IMR-90 (cell line): Measurements from ENCODE around the gene KLK13. TPM values are rescaled to one million over a fixed set of nuclear protein-coding genes. Genes with fewer than 3 reads are reported as not detected.

Source experiments
- ATAC-seq: fragments of 200-7000 bp; cut with Tn5 transposase; 2 replicates; pipeline ENCODE4 v1.9.1; 2020; ENCODE audit warnings: low read depth, mild to moderate bottlenecking, moderate library complexity
- BruUV-seq: library from RNA; stranded (reverse); fragments of 400-500 nt; replicated peaks from 2 replicates; lab custom pipeline; 2021; lab: Mats Ljungman, UMichigan
- CTCF ChIA-PET: fragments of 300-600 bp; formaldehyde crosslinking; extraction: SDS; loops from one replicate; lab custom pipeline; 2021; ENCODE audit warnings: antibody characterized with exemption; lab: Yijun Ruan, JAX
- POLR2A ChIA-PET: fragments of 300-600 bp; sonication (Branson Sonifier 250); formaldehyde crosslinking; loops from one replicate; lab custom pipeline; 2022; ENCODE audit warnings: antibody characterized with exemption; ENCODE audit not compliant: unreplicated experiment; lab: Charles Lee
- DNase-seq: peaks from one replicate; pipeline ENCODE4 v3.0.0; 2013
- H2AFZ ChIP-seq: replicated peaks from 2 replicates; pipeline ENCODE3; 2013; ENCODE audit warnings: low read length, mild to moderate bottlenecking; ENCODE audit not compliant: poor library complexity
- H2AK5ac ChIP-seq: 2 replicates; pipeline ENCODE4 v1.6.1; 2013; ENCODE audit warnings: low read depth, low read length, inconsistent platforms
- H2AK9ac ChIP-seq: replicated peaks from 2 replicates; pipeline ENCODE3; 2013; ENCODE audit warnings: mild to moderate bottlenecking, low read depth, low read length, moderate library complexity; ENCODE audit not compliant: poor library complexity
- H2BK120ac ChIP-seq: 2 replicates; pipeline ENCODE4 v1.6.1; 2013; ENCODE audit warnings: low read depth, low read length, inconsistent platforms
- H2BK15ac ChIP-seq: 3 replicates; pipeline ENCODE4 v1.6.1; 2013; ENCODE audit warnings: low read depth, low read length, inconsistent platforms
- H2BK20ac ChIP-seq: 2 replicates; pipeline ENCODE4 v1.6.1; 2013; ENCODE audit warnings: low read depth, mild to moderate bottlenecking, inconsistent platforms, low read length, moderate library complexity
- H2BK5ac ChIP-seq: 2 replicates; pipeline ENCODE4 v1.6.1; 2013; ENCODE audit warnings: mild to moderate bottlenecking, low read depth, low read length, inconsistent platforms; ENCODE audit not compliant: poor library complexity, severe bottlenecking
- H3K14ac ChIP-seq: replicated peaks from 2 replicates; pipeline ENCODE4 v1.6.1; 2013; ENCODE audit warnings: low read depth, low read length, inconsistent platforms
- H3K18ac ChIP-seq: 2 replicates; pipeline ENCODE4 v1.6.1; 2013; ENCODE audit warnings: low read depth, low read length, control low read depth
- H3K23ac ChIP-seq: 2 replicates; pipeline ENCODE4 v1.6.1; 2013; ENCODE audit warnings: low read depth, low read length, inconsistent platforms
- H3K27ac ChIP-seq: 2 replicates; pipeline ENCODE4 v1.5.1; 2013; ENCODE audit warnings: mild to moderate bottlenecking, control low read depth, low read length; ENCODE audit not compliant: insufficient read depth
- H3K27me3 ChIP-seq: 2 replicates; pipeline ENCODE4 v1.6.1; 2013; ENCODE audit warnings: low read length; ENCODE audit not compliant: control insufficient read depth, insufficient read depth
- H3K36me3 ChIP-seq: 2 replicates; pipeline ENCODE4 v1.6.1; 2013; ENCODE audit warnings: low read length, mixed read lengths; ENCODE audit not compliant: control insufficient read depth, insufficient read depth
- H3K4ac ChIP-seq: 2 replicates; pipeline ENCODE4 v1.6.1; 2013; ENCODE audit warnings: low read depth, low read length, inconsistent platforms
- H3K4me1 ChIP-seq: 2 replicates; pipeline ENCODE4 v1.6.1; 2013; ENCODE audit warnings: low read length, mixed read lengths; ENCODE audit not compliant: control insufficient read depth, insufficient read depth
- H3K4me2 ChIP-seq: 2 replicates; pipeline ENCODE4 v1.6.1; 2013; ENCODE audit warnings: low read depth, mild to moderate bottlenecking, control low read depth, low read length, moderate library complexity
- H3K4me3 ChIP-seq: 2 replicates; pipeline ENCODE4 v1.5.1; 2013; ENCODE audit warnings: low read depth, mild to moderate bottlenecking, control low read depth, low read length, moderate library complexity; ENCODE audit not compliant: insufficient read depth
- H3K56ac ChIP-seq: 2 replicates; pipeline ENCODE4 v1.6.1; 2013; ENCODE audit warnings: low read length, inconsistent platforms; ENCODE audit not compliant: insufficient read depth; ENCODE audit errors: extremely low read depth
- H3K79me1 ChIP-seq, 2 experiments: 2 replicates each; pipeline ENCODE4 v1.6.1; 2013; ENCODE audit warnings: low read length in 2 of 2, inconsistent platforms in 1 of 2, low read depth in 1 of 2
- H3K9ac ChIP-seq: 2 replicates; pipeline ENCODE4 v1.6.1; 2013; ENCODE audit warnings: low read depth, low read length, control low read depth
- H3K9me1 ChIP-seq: 2 replicates; pipeline ENCODE4 v1.6.1; 2013; ENCODE audit warnings: low read length, inconsistent platforms; ENCODE audit not compliant: insufficient read depth
- H3K9me3 ChIP-seq: 2 replicates; pipeline ENCODE4 v1.6.1; 2013; ENCODE audit warnings: low read length; ENCODE audit not compliant: control insufficient read depth, insufficient read depth
- H4K20me1 ChIP-seq: 2 replicates; pipeline ENCODE4 v1.6.1; 2013; ENCODE audit warnings: low read length, inconsistent platforms; ENCODE audit not compliant: insufficient read depth
- H4K5ac ChIP-seq: 2 replicates; pipeline ENCODE4 v1.6.1; 2013; ENCODE audit warnings: mild to moderate bottlenecking, low read depth, low read length, control low read depth
- H4K8ac ChIP-seq, 2 experiments: 2 replicates each; pipeline ENCODE4 v1.6.1; 2013; ENCODE audit warnings: low read depth in 2 of 2, low read length in 2 of 2, control low read depth in 1 of 2, inconsistent platforms in 1 of 2
- H4K91ac ChIP-seq: 2 replicates; pipeline ENCODE4 v1.6.1; 2013; ENCODE audit warnings: low read depth, low read length, inconsistent platforms; ENCODE audit not compliant: insufficient read depth
- CEBPB ChIP-seq: IDR thresholded peaks from 2 replicates; pipeline ENCODE4 v1.6.1; 2012; ENCODE audit warnings: low read depth, low read length, improper control_type of control experiment
- CHD1 ChIP-seq: IDR thresholded peaks from 2 replicates; pipeline ENCODE4 v1.6.1; 2012; ENCODE audit warnings: low read depth, low read length, improper control_type of control experiment
- FOS ChIP-seq: fragments of 150-350 bp; IDR thresholded peaks from 2 replicates; pipeline ENCODE4 v1.6.1; 2016; ENCODE audit warnings: low read depth, low read length
- MAFK ChIP-seq: IDR thresholded peaks from 2 replicates; pipeline ENCODE4 v1.6.1; 2012; ENCODE audit warnings: low read depth, low read length, improper control_type of control experiment
- MAZ ChIP-seq: IDR thresholded peaks from 2 replicates; pipeline ENCODE4 v1.6.1; 2012; ENCODE audit warnings: low read depth, mild to moderate bottlenecking, low read length, improper control_type of control experiment, moderate library complexity, borderline replicate concordance
- NFE2L2 ChIP-seq: fragments of 150-350 bp; IDR thresholded peaks from 2 replicates; pipeline ENCODE4 v1.6.1; 2016; ENCODE audit warnings: low read depth, mild to moderate bottlenecking, low read length
- RCOR1 ChIP-seq: IDR thresholded peaks from 2 replicates; pipeline ENCODE4 v1.6.1; 2012; ENCODE audit warnings: mild to moderate bottlenecking, low read length, improper control_type of control experiment; ENCODE audit not compliant: insufficient replicate concordance
- RFX5 ChIP-seq: IDR thresholded peaks from 2 replicates; pipeline ENCODE4 v1.8.0; 2012; ENCODE audit warnings: low read depth, mild to moderate bottlenecking, low read length, moderate library complexity
- SMC3 ChIP-seq: fragments of 150-350 bp; IDR thresholded peaks from 2 replicates; pipeline ENCODE4 v1.6.1; 2016; ENCODE audit warnings: low read depth, mild to moderate bottlenecking, antibody characterized with exemption, low read length, moderate library complexity
- USF2 ChIP-seq: fragments of 150-350 bp; IDR thresholded peaks from 2 replicates; pipeline ENCODE4 v1.6.1; 2017; ENCODE audit warnings: mild to moderate bottlenecking, antibody characterized with exemption, low read length, low read depth
- WGBS, 2 experiments: methylation state at CpG; one replicate each; pipeline versions ENCODE4 v1.1.5 to v1.1.7; 2013; ENCODE audit warnings: missing lambda C conversion rate in 2 of 2; ENCODE audit not compliant: insufficient read length in 1 of 2; ENCODE audit errors: extremely low coverage in 2 of 2; 5-methylcytosine and 5-hydroxymethylcytosine counted together
- dilution Hi-C: fragments of 300-500 bp; cut with HindIII; formaldehyde crosslinking; loops from one replicate; pipeline ENCODE4 v1.14.3; 2018; ENCODE audit warnings: low sequenced_read_pairs; ENCODE audit not compliant: unreplicated experiment
- in situ Hi-C: fragments of 300-500 bp; cut with MboI; formaldehyde crosslinking; loops from 3 replicates; pipeline ENCODE4 v1.14.3; 2019; ENCODE audit warnings: low sequenced_read_pairs, inconsistent platforms, mixed read lengths
- intact Hi-C: fragments of 100-400 bp; cut with micrococcal nuclease; formaldehyde crosslinking; loops from 2 replicates; pipeline ENCODE4 v1.10.0; 2022
- polyA plus RNA-seq, 3 experiments: library from polyadenylated mRNA; depleted of rRNA; stranded (reverse); fragments of >200 nt; gene quantifications; 2 replicates each; pipeline ENCODE4 v1.2.3, GENCODE V29; 2012; ENCODE audit warnings: low replicate concordance in 1 of 3
- total RNA-seq: library from RNA; depleted of rRNA; stranded (reverse); fragments of >200 nt; gene quantifications from 2 replicates; pipeline ENCODE4 v1.2.3, GENCODE V29; 2012

Gene KLK13
- total and polyA plus RNA-seq, 2 of the 4 experiments (the other 2 are of a cell fraction), result not detected

GRCh38 chr19:51075998-51076397, 11.1 kb upstream of the KLK13 start:
- Histone ChIP-seq H3K56ac (no peak overlapping the region), H3K4me2 (no peak overlapping the region), H4K5ac (no peak overlapping the region), H3K9me1 (no peaks in the 10 kb centered on the region), H4K91ac (no peak overlapping the region), H3K36me3 (no peaks in the 10 kb centered on the region), H2AK5ac (no peak overlapping the region), H3K14ac (no peak overlapping the region), H3K9me3 (no peaks in the 10 kb centered on the region; the same call in none of the 2 replicates), H3K4ac (no peak overlapping the region), H3K4me3 (no peak overlapping the region), H4K8ac (no peak overlapping the region), H3K4me1 (no peaks in the 10 kb centered on the region), H3K18ac (no peak overlapping the region), H3K27ac (no peak overlapping the region), H2AK9ac (no peak overlapping the region), H2BK120ac (no peak overlapping the region), H3K27me3 (no peaks in the 10 kb centered on the region), H3K79me1 (no peaks in the 10 kb centered on the region), H3K23ac (no peak overlapping the region), H2BK5ac (no peak overlapping the region), H3K9ac (no peak overlapping the region), H4K20me1 (no peaks in the 10 kb centered on the region), H2BK15ac (no peak overlapping the region), H2BK20ac (no peak overlapping the region), H2AFZ (no peak overlapping the region)
- WGBS, 2 experiments, result 100% methylated on average over 2 of the region's 5 CpGs; no CpG with 5 or more reads in 1 of the 2 experiments
- intact Hi-C loops (no loop called here), dilution Hi-C loops (no loop called here), in situ Hi-C loops (no loop called here)
- no peak for DNase-seq
- CTCF ChIA-PET, result no interaction called here
- POLR2A ChIA-PET, result no interaction called here
- no peak for TF ChIP-seq CHD1
- TF ChIP-seq FOS, result no peak
- no peak for TF ChIP-seq MAZ
- TF ChIP-seq SMC3, result no peak
- no peak for TF ChIP-seq MAFK
- TF ChIP-seq RFX5, result no peak
- TF ChIP-seq RCOR1, result no peak
- no peak for TF ChIP-seq NFE2L2
- no peak for TF ChIP-seq USF2
- TF ChIP-seq CEBPB, result no peak
- no TSS peak for BruUV-seq
- no peak for ATAC-seq
